Activated CD4-positive, alpha-beta T cell treated with anti-CD3 and anti-CD28 coated beads for 4 hours (primary cell): ENCODE data around the gene PIEZO2.
"Not testable (repeated sequence)": the region's sequence is repeated elsewhere in the genome, so short reads cannot be mapped to it uniquely, and the experiment has no call there.

Experiments used
- DNase-seq, 2 donors: peaks; one replicate each; pipeline ENCODE4 v3.0.0-alpha.2; 2020

Gene PIEZO2

DNA sequence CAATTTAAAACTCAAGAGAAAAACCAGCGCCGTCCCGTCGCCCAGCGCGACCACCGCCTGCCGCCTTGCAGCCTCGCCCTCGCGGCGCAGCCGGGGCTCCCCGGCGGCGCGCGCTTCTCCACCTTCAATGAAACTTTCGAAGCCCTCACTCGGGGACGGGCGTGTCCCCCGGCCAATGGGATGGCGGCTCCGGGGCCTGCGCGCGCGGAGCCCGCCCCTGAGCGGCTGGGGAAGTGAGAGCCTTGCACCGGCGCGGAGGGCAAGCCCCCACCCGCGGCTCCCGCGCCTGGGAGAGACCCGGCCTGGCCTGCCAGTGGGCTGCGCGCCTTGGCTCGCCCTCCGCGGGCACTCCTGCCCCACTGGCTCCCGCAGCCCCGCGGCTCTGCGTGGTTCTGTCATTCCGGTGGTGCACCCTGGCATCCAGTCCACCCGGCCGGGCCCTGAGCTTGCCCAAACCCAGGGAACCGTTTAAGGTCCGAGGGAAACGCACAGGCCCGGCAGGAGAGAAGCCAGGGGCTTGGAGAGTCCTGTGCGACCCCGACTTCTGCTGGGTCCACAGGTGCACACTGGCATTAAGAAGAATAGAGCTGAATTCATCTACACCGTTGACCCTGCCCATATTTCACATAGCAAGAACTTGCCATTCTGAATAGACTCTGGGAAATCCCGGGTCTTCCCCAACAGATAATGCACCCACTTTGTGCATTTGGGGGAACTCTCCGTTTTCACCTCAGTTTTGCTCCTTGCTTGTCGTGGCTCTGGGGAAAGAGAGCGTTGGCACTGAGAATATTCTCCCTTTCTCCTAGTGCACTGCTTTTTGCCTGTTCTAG lies at the start of gene PIEZO2:
TSS of gene PIEZO2 (minus strand) at position 129 of the 830 bp plus-strand sequence. CDS start 981 bp downstream, outside the sequence.
- DNase-seq: no peak

DNA sequence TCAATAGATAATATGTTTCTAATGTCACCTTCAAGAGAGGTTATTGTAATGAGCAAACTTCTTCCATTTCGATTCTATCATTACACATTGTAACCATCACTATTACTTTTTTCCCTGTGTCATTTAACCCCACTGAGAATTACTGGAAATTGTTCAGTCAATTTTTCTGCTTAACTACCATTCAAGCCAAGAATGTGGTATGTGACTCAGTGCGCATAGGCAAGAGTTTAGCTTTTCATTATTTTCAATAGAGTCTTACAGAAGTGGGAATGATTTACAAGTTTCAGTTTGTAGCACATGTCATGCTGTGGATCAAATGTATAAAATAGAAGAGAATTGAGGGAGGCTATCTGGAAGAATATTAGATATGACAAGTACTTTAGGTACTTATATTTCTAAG lies 34.3 kb upstream of the PIEZO2 start:
- no peak for DNase-seq

- not testable (repeated sequence) for DNase-seq
These were observed 32.3 kb upstream of the PIEZO2 start for GRCh38 chr18:11181629-11182028.

- DNase-seq: no peak
These were observed 30.7 kb upstream of the PIEZO2 start for GRCh38 chr18:11179959-11180519.

DNA sequence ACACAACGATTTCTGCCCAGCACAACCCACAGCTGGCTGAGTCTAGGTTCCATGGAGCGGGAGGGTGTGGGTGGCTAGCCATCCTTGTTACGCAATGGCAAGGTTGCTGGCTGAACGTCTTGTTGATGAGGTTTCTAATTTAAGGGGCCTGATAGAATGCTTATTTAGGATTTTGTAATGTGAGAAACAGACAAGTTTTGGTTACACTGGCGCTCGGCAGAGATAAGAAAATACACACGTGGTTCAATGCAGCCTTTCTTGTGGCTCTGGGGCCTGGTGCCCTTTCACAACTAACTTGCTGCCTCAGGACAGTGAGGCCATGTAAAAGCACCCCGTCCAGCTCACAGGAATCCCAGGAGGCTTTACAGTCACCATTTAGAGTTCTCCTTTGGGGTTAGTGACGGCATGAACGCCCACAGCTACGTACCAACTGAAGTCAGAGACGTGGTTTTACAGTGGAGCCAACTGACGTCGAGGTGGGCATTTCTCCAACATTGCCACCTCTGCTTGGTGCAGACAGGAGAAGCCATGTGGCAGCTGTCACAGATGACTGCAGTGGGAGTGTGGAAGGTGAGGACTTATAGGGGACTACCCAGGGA lies 29.7 kb upstream of the PIEZO2 start:
- DNase-seq: no peak

GRCh38 chr18:11177382-11177781 lies 28.0 kb upstream of the PIEZO2 start:
- DNase-seq: no peak

DNA sequence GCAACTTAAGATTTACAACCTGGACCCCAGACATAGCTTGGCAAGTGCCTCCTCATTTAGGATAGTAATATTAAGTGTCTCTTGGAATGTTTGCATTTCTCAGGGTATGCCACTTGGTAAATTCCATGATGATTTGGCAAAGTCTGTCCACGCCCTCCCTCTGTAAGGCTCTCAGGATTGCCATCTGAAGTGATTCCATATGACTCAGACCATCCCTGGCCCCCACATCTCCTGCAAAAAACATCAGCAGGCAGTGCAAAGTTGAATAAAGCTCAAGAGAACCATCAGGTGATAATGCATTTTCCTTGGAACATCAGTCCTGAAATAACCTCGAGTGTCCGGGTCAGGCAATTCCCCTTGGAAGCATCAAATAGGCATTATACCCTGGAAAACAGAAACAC lies 27.1 kb upstream of the PIEZO2 start:
- no peak for DNase-seq

- no peak for DNase-seq
These were observed 26.1 kb upstream of the PIEZO2 start for GRCh38 chr18:11175266-11175979.

DNA sequence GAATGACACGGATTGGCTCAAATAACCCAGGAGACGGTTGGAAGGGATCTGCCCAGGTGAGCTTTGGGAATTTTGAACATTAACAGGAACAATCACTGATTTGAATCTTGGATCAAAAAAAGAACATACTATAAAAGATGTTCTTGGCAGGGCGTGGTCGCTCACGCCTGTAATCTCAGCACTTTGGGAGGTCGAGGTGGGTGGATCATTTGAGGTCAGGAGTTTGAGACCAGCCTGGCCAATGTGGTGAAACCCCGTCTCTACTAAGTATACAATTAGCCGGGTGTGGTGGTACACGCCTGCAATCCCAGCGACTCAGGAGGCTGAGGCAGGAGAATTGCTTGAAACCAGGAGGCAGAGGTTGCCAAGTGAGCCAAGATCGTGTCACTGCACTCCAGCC lies 24.8 kb upstream of the PIEZO2 start:
- DNase-seq: not testable (repeated sequence)

GRCh38 chr18:11167778-11168177 lies 18.4 kb upstream of the PIEZO2 start:
- DNase-seq: no peak

DNA sequence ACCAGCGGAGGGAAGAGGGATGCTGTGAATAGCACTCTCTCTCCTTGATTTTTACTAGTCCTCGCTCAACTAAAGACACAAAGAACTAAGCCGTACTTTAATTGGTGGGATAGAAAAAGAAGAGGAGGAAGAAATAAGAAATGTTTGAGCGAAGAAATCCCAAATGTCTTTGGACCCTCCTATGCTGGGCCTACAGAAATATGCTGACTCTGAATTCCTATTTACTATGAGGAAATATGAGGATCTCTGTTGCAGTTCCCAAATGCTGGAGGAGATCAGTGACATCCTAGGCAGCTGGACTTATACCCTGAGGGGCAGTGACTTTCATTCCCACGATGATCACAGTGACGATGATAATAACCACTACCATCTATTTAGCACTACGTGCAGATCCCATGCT lies 16.6 kb upstream of the PIEZO2 start:
- no peak for DNase-seq

DNA sequence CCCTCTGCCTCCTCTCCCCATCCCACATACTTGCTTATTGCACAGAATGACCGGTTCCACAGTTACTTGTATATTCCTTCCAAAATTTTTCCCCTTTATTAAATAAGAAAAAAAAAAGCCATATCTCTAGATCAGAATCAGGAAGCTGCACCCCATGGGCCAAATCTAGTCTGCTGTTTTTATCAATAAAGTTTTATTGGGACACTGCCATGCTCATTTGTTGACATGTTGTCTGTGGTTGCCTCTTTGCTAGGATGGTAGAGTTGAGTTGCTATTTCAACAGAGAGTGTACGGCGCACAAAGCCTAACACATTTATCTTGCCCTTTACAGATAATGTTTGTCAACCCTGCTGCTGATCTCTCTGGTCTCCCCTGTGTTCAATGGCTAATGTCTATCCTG lies 15.8 kb upstream of the PIEZO2 start:
- DNase-seq: no peak

- DNase-seq: no peak
These were observed 14.3 kb upstream of the PIEZO2 start for GRCh38 chr18:11163665-11164064.

DNA sequence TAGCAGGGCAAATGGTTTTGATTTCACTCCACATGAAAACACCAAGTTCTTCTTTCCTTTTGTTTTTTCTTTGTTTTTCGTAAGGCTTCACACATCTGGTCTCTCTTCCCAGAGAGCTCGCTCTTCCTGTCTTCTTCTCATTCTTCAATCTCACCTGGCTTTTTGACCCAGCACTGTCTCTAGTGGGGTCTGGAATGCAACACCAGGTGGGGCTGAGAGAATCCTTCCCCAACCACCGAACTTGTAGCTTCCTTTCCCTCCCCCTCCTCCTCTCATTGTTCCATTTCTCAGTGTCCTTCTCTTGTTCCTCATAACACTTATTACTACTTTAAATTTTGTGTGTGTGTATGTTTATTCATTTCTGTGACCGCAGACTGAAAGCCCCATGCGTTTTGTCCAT lies 13.5 kb upstream of the PIEZO2 start:
- DNase-seq: no peak

DNA sequence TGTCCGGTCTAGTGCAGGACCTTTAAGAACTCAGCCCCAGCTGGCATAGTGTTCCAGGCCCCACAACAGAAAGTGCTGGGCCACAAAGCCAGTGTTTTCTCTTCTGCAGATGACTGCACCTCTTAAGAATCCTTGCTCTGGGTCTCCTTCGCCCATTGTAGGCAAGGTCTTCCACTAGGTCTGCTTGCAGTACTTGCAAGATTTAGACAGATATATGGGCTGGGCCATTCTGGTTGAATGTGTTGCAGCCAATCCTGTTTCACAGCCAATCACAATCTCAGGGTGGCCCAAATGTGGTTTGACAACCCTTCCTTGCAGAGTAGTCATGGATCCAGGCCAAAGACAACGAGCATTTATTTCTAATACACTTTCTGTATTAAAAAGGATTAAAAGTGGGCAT lies 13.1 kb upstream of the PIEZO2 start:
- no peak for DNase-seq

DNA sequence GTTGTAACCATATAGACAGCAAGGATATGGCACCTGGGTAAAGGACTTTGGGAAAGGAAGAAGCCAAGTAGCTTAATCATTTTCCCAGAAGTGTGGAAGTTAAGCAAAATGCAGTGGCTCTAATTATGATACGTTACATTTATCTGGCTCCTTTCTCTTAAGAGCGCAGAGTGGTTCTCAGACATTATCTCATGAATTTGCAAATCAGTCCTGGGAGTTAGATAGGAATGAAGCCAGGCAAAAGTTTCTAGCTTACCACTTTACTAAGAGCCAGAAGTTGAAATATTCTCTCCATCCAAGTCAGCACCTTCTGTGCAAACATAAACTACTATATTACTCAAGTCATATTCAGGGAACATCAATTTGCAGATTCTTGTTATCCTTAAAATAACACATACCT lies 10.9 kb upstream of the PIEZO2 start:
- no peak for DNase-seq

GRCh38 chr18:11159844-11160243 lies 10.5 kb upstream of the PIEZO2 start:
- no peak for DNase-seq

DNA sequence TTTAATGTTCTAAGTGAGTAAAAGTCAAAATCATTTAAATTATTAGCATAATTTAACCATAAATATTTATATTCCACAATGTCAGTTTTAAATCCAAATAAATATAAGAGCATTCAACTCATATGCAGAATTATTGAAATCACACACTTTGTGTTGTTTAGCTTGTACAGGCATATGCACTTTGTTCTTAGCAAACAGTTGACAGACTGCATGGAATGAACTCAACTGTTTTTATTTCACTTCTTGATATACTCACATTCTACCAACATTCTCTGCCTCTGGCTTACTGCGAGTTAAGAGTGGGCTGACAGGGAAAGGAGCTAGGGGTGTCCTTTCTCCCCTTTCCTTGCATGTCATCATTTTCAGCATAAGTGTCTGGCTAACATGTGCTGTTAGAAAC lies 7.6 kb upstream of the PIEZO2 start:
- DNase-seq: no peak

- no peak for DNase-seq
These were observed 5.8 kb upstream of the PIEZO2 start for GRCh38 chr18:11155034-11155759.

DNA sequence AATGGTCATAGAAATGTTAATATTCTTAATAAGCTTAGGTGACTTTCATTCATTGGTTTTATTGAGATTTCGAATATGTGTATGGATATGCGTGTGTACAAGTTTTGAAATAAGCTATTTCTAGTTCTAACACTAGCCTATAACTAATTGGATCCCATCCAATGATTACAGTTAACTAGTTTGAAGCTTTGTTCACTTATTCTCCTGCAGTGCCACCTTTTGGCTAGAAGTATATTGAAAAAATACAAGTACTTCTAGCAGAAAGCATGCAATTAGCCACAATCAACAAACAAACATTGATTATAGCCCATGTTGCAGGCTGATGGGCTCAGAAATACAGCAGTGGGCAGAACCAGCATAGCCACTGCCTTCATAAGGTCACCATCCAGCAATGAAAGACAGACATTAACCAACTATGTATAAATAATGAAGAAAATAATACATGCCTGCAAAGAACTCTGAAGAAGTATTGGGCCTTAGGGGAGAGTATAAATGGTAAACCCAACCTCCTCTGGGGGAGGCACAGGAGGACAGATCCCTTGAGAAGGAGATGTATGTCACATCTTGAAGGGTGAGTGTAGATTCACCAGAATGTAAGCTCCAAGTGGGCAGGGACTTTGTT lies 5.1 kb upstream of the PIEZO2 start:
- DNase-seq: no peak

- no peak for DNase-seq
These were observed 3.7 kb upstream of the PIEZO2 start for GRCh38 chr18:11153097-11153496.

- DNase-seq: no peak
These were observed 874 bp upstream of the PIEZO2 start for GRCh38 chr18:11150271-11150615.
